HEK293 (cell line): ENCODE results near the gene SNN.

Experiments
- CTCF ChIA-PET: fragments of 350-600 bp; formaldehyde crosslinking; extraction: SDS; loops from one replicate; lab custom pipeline; 2021; ENCODE audit warnings: antibody characterized with exemption; lab: Yijun Ruan, JAX
- POLR2A ChIA-PET: fragments of 300-600 bp; formaldehyde crosslinking; extraction: SDS; loops from one replicate; lab custom pipeline; 2020; ENCODE audit warnings: antibody characterized with exemption, inconsistent platforms; lab: Yijun Ruan, JAX
- H3K27ac ChIP-seq: fragments of 200-500 bp; sonication (Bioruptor generic); 2 replicates; pipeline ENCODE4 v1.5.1; 2014; ENCODE audit warnings: low read depth, low read length, control low read depth, inconsistent platforms; ENCODE audit errors: extremely low read depth
- H3K36me3 ChIP-seq, 2 experiments: fragments of 200-500 bp in 1 of 2; sonication (Bioruptor generic) in 1 of 2; 1 replicate in 1 of 2; 2 replicates in 1 of 2; pipeline ENCODE4 v1.5.1; 2014 to 2017; ENCODE audit warnings: inconsistent platforms in 2 of 2, low read length in 2 of 2; ENCODE audit not compliant: control insufficient read depth in 2 of 2, insufficient read depth in 1 of 2
- H3K4me1 ChIP-seq: fragments of 200-500 bp; sonication (Bioruptor generic); 2 replicates; pipeline ENCODE4 v1.5.1; 2014; ENCODE audit warnings: mild to moderate bottlenecking, low read length, inconsistent platforms; ENCODE audit not compliant: control insufficient read depth, insufficient read depth
- H3K4me3 ChIP-seq: 2 replicates; pipeline ENCODE4 v1.5.1; 2011; ENCODE audit warnings: low read depth, mild to moderate bottlenecking, control low read depth, low read length, moderate library complexity
- H3K9me3 ChIP-seq: fragments of 200-500 bp; sonication (Bioruptor generic); 2 replicates; pipeline ENCODE4 v1.5.1; 2014; ENCODE audit warnings: low read depth, low read length, inconsistent platforms; ENCODE audit not compliant: control insufficient read depth, insufficient read depth
- BCL11A ChIP-seq: fragments of 450-650 bp; formaldehyde crosslinking; IDR thresholded peaks from 2 replicates; pipeline ENCODE4 v1.5.1; 2016; ENCODE audit warnings: low read depth, missing biosample characterization, missing genetic modification characterization
- HOXA7 ChIP-seq: sonication (generic); formaldehyde crosslinking; IDR thresholded peaks from 2 replicates; pipeline ENCODE4 v1.8.1; 2022; ENCODE audit warnings: missing genetic modification reagents, borderline replicate concordance
- KLF10 ChIP-seq: fragments of 450-650 bp; IDR thresholded peaks from 2 replicates; pipeline ENCODE4 v1.5.1; 2018; ENCODE audit warnings: missing biosample characterization, mild to moderate bottlenecking, missing genetic modification characterization
- TRIM28 ChIP-seq: IDR thresholded peaks from 2 replicates; pipeline ENCODE4 v1.6.1; 2011; ENCODE audit warnings: low read length, control low read depth, borderline replicate concordance
- ZFP3 ChIP-seq: fragments of 450-650 bp; formaldehyde crosslinking; IDR thresholded peaks from 2 replicates; pipeline ENCODE4 v1.5.1; 2016; ENCODE audit warnings: low read depth, missing biosample characterization, missing genetic modification characterization
- ZIC2 ChIP-seq: fragments of 450-650 bp; formaldehyde crosslinking; IDR thresholded peaks from 2 replicates; pipeline ENCODE4 v1.5.1; 2016; ENCODE audit warnings: missing biosample characterization, missing genetic modification characterization
- ZNF335 ChIP-seq: fragments of 450-650 bp; formaldehyde crosslinking; conservative IDR thresholded peaks from 2 replicates; pipeline ENCODE4 v1.5.1; 2016; ENCODE audit warnings: missing biosample characterization, missing genetic modification characterization
- ZNF37A ChIP-seq: fragments of 450-650 bp; IDR thresholded peaks from 2 replicates; pipeline ENCODE4 v1.5.1; 2018; ENCODE audit warnings: missing biosample characterization, missing genetic modification characterization
- ZNF513 ChIP-seq: fragments of 450-650 bp; IDR thresholded peaks from 2 replicates; pipeline ENCODE4 v1.5.1; 2018; ENCODE audit warnings: missing biosample characterization, missing genetic modification characterization
- ZNF529 ChIP-seq: fragments of 450-650 bp; formaldehyde crosslinking; IDR thresholded peaks from 2 replicates; pipeline ENCODE4 v1.5.1; 2017; ENCODE audit warnings: missing genetic modification characterization, missing biosample characterization; ENCODE audit not compliant: insufficient replicate concordance
- ZNF624 ChIP-seq: fragments of 450-650 bp; formaldehyde crosslinking; IDR thresholded peaks from 2 replicates; pipeline ENCODE4 v1.5.1; 2017; ENCODE audit warnings: missing biosample characterization, missing genetic modification characterization
- ZNF692 ChIP-seq: fragments of 450-650 bp; formaldehyde crosslinking; IDR thresholded peaks from 2 replicates; pipeline ENCODE4 v1.5.1; 2016; ENCODE audit warnings: missing biosample characterization, missing genetic modification characterization
- ZNF776 ChIP-seq: fragments of 450-650 bp; formaldehyde crosslinking; IDR thresholded peaks from 2 replicates; pipeline ENCODE4 v1.5.0; 2017; ENCODE audit warnings: missing biosample characterization, missing genetic modification characterization, borderline replicate concordance
- ZNF785 ChIP-seq: fragments of 450-650 bp; formaldehyde crosslinking; IDR thresholded peaks from 2 replicates; pipeline ENCODE4 v1.5.1; 2016; ENCODE audit warnings: missing biosample characterization, missing genetic modification characterization

SNN gene

GRCh38 chr16:11619327-11619851 lies 48.9 kb upstream of the SNN start:
- no peak overlapping the region for H3K27ac ChIP-seq
- no peaks in the 10 kb centered on the region for H3K9me3 ChIP-seq
- H3K4me3 ChIP-seq: no peak overlapping the region
- ChIA-PET POLR2A (no interaction called here), CTCF (interaction anchor here (0.6 kb wide), 1 partner anchor 9 kb away, joined by 4 read pairs; no protein-coding TSS in a partner anchor)
- H3K4me1 ChIP-seq: no peaks in the 10 kb centered on the region
- no peaks in the 10 kb centered on the region for H3K36me3 ChIP-seq
- TF ChIP-seq ZNF37A (tag by site-specific recombination): no peak
- no peak for TF ChIP-seq HOXA7
- no peak for TF ChIP-seq ZNF624 (tag by site-specific recombination)
- 0 out of 2 replicates have a peak, but pooled peaks have one; percentile 4 for TF ChIP-seq ZNF335 (tag by site-specific recombination)
- no peak for TF ChIP-seq TRIM28
- TF ChIP-seq ZIC2 (tag by site-specific recombination): 0 out of 2 replicates have a peak, but pooled peaks have one; percentile 10
- TF ChIP-seq ZNF513 (tag by site-specific recombination): no peak

- Histone ChIP-seq H3K36me3 (no peaks in the 10 kb centered on the region), H3K27ac (no peak overlapping the region)
- POLR2A ChIA-PET: no interaction called here
Measured at GRCh38 chr16:11620243-11621003, 47.8 kb upstream of the SNN start.

GRCh38 chr16:11621539-11621919 lies 46.7 kb upstream of the SNN start:
- Histone ChIP-seq H3K4me1 (no peaks in the 10 kb centered on the region), H3K9me3 (no peaks in the 10 kb centered on the region), H3K36me3 (no peaks in the 10 kb centered on the region), H3K4me3 (no peak overlapping the region), H3K27ac (no peak overlapping the region)
- ChIA-PET CTCF (interaction anchor here (0.6 kb wide), 1 partner anchor 108 kb away, joined by 3 read pairs; no protein-coding TSS in a partner anchor), POLR2A (no interaction called here)
- no peak for TF ChIP-seq ZNF529
- TF ChIP-seq ZNF692: no peak
- 0 out of 2 replicates have a peak, but pooled peaks have one; percentile 15 for TF ChIP-seq ZFP3
- no peak for TF ChIP-seq ZNF785 (tag by site-specific recombination)
- TF ChIP-seq KLF10 (tag by site-specific recombination): no peak

More at GRCh38 chr16:11620243-11621003, 47.8 kb upstream of the SNN start:
- CTCF ChIA-PET: interaction anchor here (0.7 kb wide), 1 partner anchor 75 kb away, joined by 3 read pairs; no protein-coding TSS in a partner anchor
- TF ChIP-seq BCL11A (tag by site-specific recombination) (no peak), ZNF776 (tag by site-specific recombination) (0 out of 2 replicates have a peak, but pooled peaks have one; percentile 29)
- no peaks in the 10 kb centered on the region for H3K4me1 ChIP-seq
- H3K9me3 ChIP-seq: no peaks in the 10 kb centered on the region
- H3K4me3 ChIP-seq: no peak overlapping the region
